Neural cell (in vitro differentiated cells): ENCODE measurements around the gene PRKCZ. TPM values are rescaled to one million over a fixed set of nuclear protein-coding genes. Genes with fewer than 3 reads are reported as not detected.

ENCODE experiments used
- H2AFZ ChIP-seq: fragments of 200-600, 300-800 bp; sonication (generic), shearing (Covaris generic); 2 replicates; pipeline ENCODE4 v1.6.0; 2014; ENCODE audit warnings: low read depth, mild to moderate bottlenecking, antibody characterized with exemption, low read length, moderate library complexity
- H3F3A ChIP-seq: fragments of 200-600 bp; shearing (Covaris generic); 2 replicates; pipeline ENCODE4 v1.6.1; 2016; ENCODE audit warnings: mild to moderate bottlenecking, moderate library complexity, mixed read lengths, antibody characterized with exemption, low read length; ENCODE audit not compliant: insufficient read depth, poor library complexity, severe bottlenecking
- H3K27ac ChIP-seq: fragments of 200-600, 300-800 bp; sonication (generic), shearing (Covaris generic); 2 replicates; pipeline ENCODE4 v1.5.1; 2014; ENCODE audit warnings: mild to moderate bottlenecking, low read length, moderate library complexity
- H3K27me3 ChIP-seq: fragments of 300-800, 200-600 bp; sonication (generic), shearing (Covaris generic); 2 replicates; pipeline ENCODE4 v1.6.0; 2014; ENCODE audit warnings: mild to moderate bottlenecking, low read depth, low read length, moderate library complexity; ENCODE audit not compliant: insufficient read depth
- H3K36me3 ChIP-seq: fragments of 300-800, 200-600 bp; sonication (generic), shearing (Covaris generic); 2 replicates; pipeline ENCODE4 v1.5.1; 2014; ENCODE audit warnings: mild to moderate bottlenecking, antibody characterized with exemption, low read length, moderate library complexity; ENCODE audit not compliant: insufficient read depth
- H3K4me2 ChIP-seq: fragments of 300-800, 200-600 bp; sonication (generic), shearing (Covaris generic); 2 replicates; pipeline ENCODE4 v1.6.0; 2014; ENCODE audit warnings: mild to moderate bottlenecking, low read length
- H3K4me3 ChIP-seq: fragments of 300-800, 200-600 bp; sonication (generic), shearing (Covaris generic); 2 replicates; pipeline ENCODE4 v1.5.1; 2014; ENCODE audit warnings: mild to moderate bottlenecking, low read length, moderate library complexity
- H3K79me2 ChIP-seq: fragments of 200-600 bp; shearing (Covaris generic); replicated peaks from 2 replicates; pipeline ENCODE4 v1.6.0; 2014; ENCODE audit warnings: mild to moderate bottlenecking, low read length, moderate library complexity; ENCODE audit not compliant: insufficient read depth
- H3K9ac ChIP-seq: fragments of 300-800, 200-600 bp; sonication (generic), shearing (Covaris generic); 2 replicates; pipeline ENCODE4 v1.6.1; 2016; ENCODE audit warnings: mild to moderate bottlenecking, low read length, mixed read lengths
- H3K9me2 ChIP-seq: fragments of 200-600 bp; shearing (Covaris generic); 2 replicates; pipeline ENCODE4 v1.6.1; 2016; ENCODE audit warnings: mild to moderate bottlenecking, low read length, mixed read lengths; ENCODE audit not compliant: insufficient read depth
- H3K9me3 ChIP-seq: fragments of 200-600, 300-800 bp; sonication (generic), shearing (Covaris generic); 2 replicates; pipeline ENCODE4 v1.6.1; 2016; ENCODE audit warnings: mild to moderate bottlenecking, mixed run types, low read length, moderate library complexity, mixed read lengths
- H4K20me1 ChIP-seq: fragments of 200-600 bp; shearing (Covaris generic); 2 replicates; pipeline ENCODE4 v1.6.1; 2016; ENCODE audit warnings: mild to moderate bottlenecking, mixed run types; ENCODE audit not compliant: insufficient read depth
- CTCF ChIP-seq: fragments of 450-650 bp; IDR thresholded peaks from 2 replicates; pipeline ENCODE4 v1.5.1; 2014; ENCODE audit warnings: antibody characterized with exemption, mild to moderate bottlenecking, moderate library complexity; ENCODE audit not compliant: poor library complexity, severe bottlenecking
- EP300 ChIP-seq: fragments of 450-650 bp; conservative IDR thresholded peaks from 2 replicates; pipeline ENCODE4 v1.6.1; 2014; ENCODE audit warnings: antibody characterized with exemption, mild to moderate bottlenecking, moderate library complexity; ENCODE audit not compliant: poor library complexity, severe bottlenecking
- MXI1 ChIP-seq: fragments of 450-650 bp; conservative IDR thresholded peaks from 2 replicates; pipeline ENCODE4 v1.6.1; 2014; ENCODE audit warnings: antibody characterized with exemption, mild to moderate bottlenecking; ENCODE audit not compliant: poor library complexity, severe bottlenecking
- POLR2AphosphoS5 ChIP-seq: IDR thresholded peaks from 2 replicates; pipeline ENCODE4 v1.6.1; 2012
- RAD21 ChIP-seq: fragments of 450-650 bp; conservative IDR thresholded peaks from 2 replicates; pipeline ENCODE4 v1.6.1; 2014; ENCODE audit warnings: antibody characterized with exemption, mild to moderate bottlenecking, moderate library complexity
- REST ChIP-seq: IDR thresholded peaks from 2 replicates; pipeline ENCODE4 v1.6.1; 2012; ENCODE audit warnings: borderline replicate concordance
- SMC3 ChIP-seq: fragments of 450-650 bp; conservative IDR thresholded peaks from 2 replicates; pipeline ENCODE4 v1.6.1; 2014; ENCODE audit warnings: antibody characterized with exemption, mild to moderate bottlenecking, moderate library complexity; ENCODE audit not compliant: poor library complexity
- TAF1 ChIP-seq: IDR thresholded peaks from 2 replicates; pipeline ENCODE4 v1.6.1; 2012; ENCODE audit warnings: low read depth
- polyA plus RNA-seq: library from polyadenylated mRNA; depleted of rRNA; stranded (reverse); fragments of >200 nt; gene quantifications from 2 replicates; pipeline ENCODE4 v1.2.3, GENCODE V29; 2014

Gene PRKCZ
- polyA plus RNA-seq, 1 donor from 2014 or later, result 54.9 TPM

GRCh38 chr1:2031546-2032540, 18.4 kb upstream of the PRKCZ start:
- no peaks in the 10 kb centered on the region for H3K36me3 ChIP-seq
- no peaks in the 10 kb centered on the region for H3K27me3 ChIP-seq
- no peak overlapping the region for H3K27ac ChIP-seq
- no peak overlapping the region for H2AFZ ChIP-seq
- H3K9me2 ChIP-seq, result no peaks in the 10 kb centered on the region
- no peak for TF ChIP-seq CTCF
- no peak for TF ChIP-seq RAD21
- no peak for TF ChIP-seq REST
- no peak for TF ChIP-seq MXI1
- no peak for TF ChIP-seq EP300
- no peak for TF ChIP-seq POLR2AphosphoS5
- H3K79me2 ChIP-seq, result no peaks in the 10 kb centered on the region
- no peaks in the 10 kb centered on the region for H3F3A ChIP-seq
- H3K9ac ChIP-seq, result no peak overlapping the region
- no peak overlapping the region for H3K4me3 ChIP-seq
- no peaks in the 10 kb centered on the region for H3K9me3 ChIP-seq
- no peaks in the 10 kb centered on the region for H4K20me1 ChIP-seq
- H3K4me2 ChIP-seq, result no peak overlapping the region

DNA sequence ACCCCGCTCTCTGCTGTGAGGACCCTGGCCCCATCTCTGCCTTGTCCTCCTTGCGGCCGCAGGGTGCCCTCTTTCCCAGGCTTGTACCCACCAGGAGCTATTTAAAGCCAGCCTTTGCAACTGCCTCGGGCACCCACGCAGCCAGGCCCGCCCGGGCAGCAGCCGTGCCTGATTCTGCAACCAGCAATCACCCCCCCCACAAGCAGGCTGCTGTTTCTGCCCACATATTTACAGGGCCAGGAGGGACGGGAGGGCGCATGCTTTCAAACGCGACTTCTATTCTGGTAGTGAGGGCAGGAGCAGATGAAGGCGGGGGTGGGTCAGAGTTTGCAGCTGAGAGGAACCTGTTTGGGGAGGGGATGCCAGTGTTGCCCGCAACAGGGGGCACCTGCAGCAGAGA, 17.5 kb upstream of the PRKCZ start:
- Histone ChIP-seq H2AFZ (no peak overlapping the region), H3K27ac (no peak overlapping the region), H3K4me3 (no peak overlapping the region), H3F3A (no peaks in the 10 kb centered on the region), H3K27me3 (no peaks in the 10 kb centered on the region), H3K9ac (no peak overlapping the region), H4K20me1 (no peaks in the 10 kb centered on the region), H3K9me2 (no peaks in the 10 kb centered on the region), H3K9me3 (no peaks in the 10 kb centered on the region), H3K4me2 (no peak overlapping the region), H3K36me3 (no peaks in the 10 kb centered on the region), H3K79me2 (no peaks in the 10 kb centered on the region)
- TF ChIP-seq POLR2AphosphoS5 (no peak), SMC3 (no peak), RAD21 (no peak), CTCF (no peak), EP300 (no peak), TAF1 (no peak), REST (no peak)
